ENCODE results near the gene RFK.
"Not testable (repeated sequence)": the region's sequence is repeated elsewhere in the genome, so short reads cannot be mapped to it uniquely, and the experiment has no call there.

RFK gene

GRCh38 chr9:76394195-76394959, at the start of gene RFK:
RFK (minus strand) TSS chr9:76394426; CDS start chr9:76394171, 255 bp downstream.
- peak; percentile 52 for DNase-seq

DNA sequence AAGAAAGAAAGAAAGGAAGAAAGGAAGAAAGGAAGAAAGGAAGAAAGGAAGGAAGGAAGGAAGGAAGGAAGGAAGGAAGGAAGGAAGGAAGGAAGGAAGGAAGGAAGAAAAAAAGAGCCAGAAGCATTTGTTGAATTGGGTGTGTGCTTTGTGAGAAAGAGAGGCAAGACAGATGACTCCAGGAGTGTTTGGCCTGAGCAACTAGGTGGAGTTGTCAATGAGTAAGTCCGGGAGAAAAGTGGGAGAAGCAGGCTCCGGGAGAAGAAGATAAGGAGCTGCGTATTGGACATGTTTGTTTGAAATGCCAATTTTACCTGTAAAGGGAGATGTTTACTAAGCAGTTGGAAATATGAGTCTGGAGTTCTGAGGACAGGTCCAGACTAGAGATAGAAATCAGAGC, 49.7 kb upstream of the RFK start:
- no peak for DNase-seq

GRCh38 chr9:76441551-76442322, 47.5 kb upstream of the RFK start:
- no peak for DNase-seq

DNA sequence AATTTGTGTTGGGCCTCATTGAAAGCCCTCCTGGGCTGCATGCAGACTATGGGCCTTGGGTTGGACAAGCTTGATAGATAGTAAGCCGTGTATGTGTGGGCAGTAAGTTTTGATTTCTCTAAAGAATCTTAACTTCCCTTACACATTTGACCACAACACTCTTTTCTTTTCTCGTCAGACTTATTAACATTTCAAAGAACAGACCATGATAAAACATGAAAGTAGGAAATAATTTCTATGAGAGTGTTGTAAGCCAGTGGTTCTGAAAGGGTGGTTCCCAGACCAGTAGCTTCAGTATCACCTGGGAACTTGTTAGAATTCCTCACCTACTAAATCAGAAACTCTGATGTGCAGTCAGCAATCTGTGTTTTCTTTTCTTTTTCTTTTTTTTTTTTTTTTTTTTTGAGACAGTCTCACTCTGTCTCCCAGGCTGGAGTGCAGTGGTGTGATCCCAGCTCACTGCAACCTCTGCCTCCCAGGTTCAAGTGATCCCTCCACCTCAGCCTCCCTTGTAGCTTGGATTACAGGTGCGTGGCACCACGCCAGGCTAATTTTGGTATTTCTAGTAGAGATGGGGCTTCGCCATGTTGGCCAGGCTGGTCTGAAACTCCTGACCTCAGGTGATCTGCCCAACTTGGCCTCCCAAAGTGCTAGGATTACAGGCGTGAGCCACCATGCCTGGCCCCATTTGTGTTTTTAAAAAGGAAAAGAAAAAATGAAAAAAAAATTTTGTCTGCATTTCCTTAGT, 44.8 kb upstream of the RFK start:
- DNase-seq, result no peak

GRCh38 chr9:76437017-76437699, 42.9 kb upstream of the RFK start:
- DNase-seq, result not testable (repeated sequence)

GRCh38 chr9:76434897-76435296, 40.7 kb upstream of the RFK start:
- DNase-seq, result not testable (repeated sequence)

DNA sequence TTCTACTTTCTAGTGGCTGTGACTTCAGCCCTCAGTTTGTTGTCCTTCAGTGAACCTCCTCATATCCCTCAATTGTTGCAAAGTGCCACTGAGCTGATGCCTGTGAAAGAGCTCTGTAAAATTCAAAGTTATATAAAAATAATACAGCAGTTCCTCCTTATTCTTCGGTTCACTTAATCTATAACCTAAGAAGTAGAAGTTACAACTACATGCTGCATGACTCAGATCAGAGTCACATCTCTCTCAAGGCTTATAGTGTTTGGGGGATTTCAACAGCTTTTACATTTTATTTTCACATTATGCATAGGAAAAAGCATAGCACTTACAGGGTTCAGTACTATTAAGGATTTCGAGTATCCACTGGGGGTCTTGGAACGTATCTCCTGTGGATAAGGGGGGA, 39.6 kb upstream of the RFK start:
- DNase-seq, result no peak

- DNase-seq, result no peak
Observed at GRCh38 chr9:76433406-76433805, 39.2 kb upstream of the RFK start.

DNA sequence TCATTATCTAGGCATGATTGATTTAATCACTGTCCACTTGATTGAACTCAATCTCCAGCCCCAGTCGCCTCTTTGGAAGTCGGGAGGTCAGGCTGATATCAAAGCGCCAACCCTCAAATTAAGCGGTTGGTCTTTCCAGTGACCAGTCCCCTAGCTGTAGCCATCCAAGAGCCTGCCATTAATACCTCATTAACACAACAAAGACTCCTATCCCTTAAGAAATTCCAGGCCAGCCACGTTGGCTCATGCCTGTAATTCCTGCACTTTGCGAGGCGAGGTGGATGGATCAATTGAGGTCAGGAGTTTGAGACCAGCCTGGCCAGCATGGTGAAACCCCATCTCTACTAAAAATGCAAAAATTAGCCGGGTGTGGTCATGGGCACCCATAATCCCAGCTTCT, 37.4 kb upstream of the RFK start:
- no peak for DNase-seq

GRCh38 chr9:76426807-76427419, 32.7 kb upstream of the RFK start:
- DNase-seq, result no peak

DNA sequence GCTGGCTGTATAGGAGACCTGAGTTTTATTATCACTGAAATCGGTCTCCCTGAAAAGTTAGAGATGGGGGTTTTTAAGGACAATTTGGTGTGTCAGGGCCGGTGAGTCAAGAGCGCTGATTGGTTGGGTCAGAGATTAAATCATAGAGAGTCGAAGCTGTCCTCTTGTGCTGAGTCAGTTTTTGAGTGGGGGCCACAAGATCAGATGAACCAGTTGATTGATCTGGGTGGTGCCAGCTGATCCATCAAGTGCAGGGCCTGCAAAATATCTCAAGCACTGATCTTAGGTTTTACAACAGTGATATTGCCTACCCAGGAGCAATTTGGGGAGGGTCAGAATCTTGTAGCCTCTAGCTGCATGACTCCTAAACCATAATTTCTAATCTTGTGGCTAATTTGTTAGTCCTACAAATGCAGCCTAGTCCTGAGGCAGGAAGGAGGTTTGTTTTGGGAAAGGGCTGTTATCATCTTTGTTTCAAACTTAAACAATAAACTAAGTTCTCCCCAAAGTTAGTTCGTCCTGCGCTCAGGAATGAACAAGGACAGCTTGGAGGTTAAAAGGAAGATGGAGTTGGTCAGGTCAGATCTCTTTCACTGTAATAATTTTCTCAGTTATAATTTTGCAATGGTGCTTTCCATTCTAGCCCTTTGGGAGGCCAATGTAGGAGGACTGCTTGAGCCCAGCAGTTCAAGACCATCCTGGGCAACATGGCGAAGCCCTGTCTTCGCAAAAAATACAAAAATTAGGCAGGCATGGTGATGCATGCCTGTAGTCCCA, 31.6 kb upstream of the RFK start:
- no peak for DNase-seq

GRCh38 chr9:76424491-76424890, 30.3 kb upstream of the RFK start:
- no peak for DNase-seq

- DNase-seq, result no peak
Observed at GRCh38 chr9:76423216-76424177, 29.3 kb upstream of the RFK start.

- no peak for DNase-seq
Observed at GRCh38 chr9:76419782-76420380, 25.7 kb upstream of the RFK start.

- no peak for DNase-seq
Observed at GRCh38 chr9:76417394-76417793, 23.2 kb upstream of the RFK start.

DNA sequence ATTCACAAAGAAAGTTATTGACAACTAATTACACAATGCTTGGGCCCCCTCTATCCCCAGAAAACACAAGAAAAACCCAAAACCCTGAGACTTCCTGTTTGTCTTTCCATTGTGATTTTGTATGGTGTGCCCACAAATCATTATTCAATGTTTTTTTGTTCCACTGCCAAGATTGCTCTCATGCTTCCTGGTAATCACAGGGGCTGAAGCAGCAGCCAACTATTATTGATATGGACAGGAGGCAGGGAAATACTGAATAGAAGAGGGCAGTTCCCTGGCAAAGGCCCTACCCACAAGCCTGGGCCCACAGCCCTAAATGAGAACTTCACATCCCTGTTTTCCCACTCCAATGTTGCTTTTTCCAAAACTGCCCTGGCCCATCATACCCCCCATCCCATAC, 21.5 kb upstream of the RFK start:
- no peak for DNase-seq

GRCh38 chr9:76415154-76415553, 20.9 kb upstream of the RFK start:
- no peak for DNase-seq

- no peak for DNase-seq
Observed at GRCh38 chr9:76414661-76415060, 20.4 kb upstream of the RFK start.

- no peak for DNase-seq
Observed at GRCh38 chr9:76413658-76414057, 19.4 kb upstream of the RFK start.

DNA sequence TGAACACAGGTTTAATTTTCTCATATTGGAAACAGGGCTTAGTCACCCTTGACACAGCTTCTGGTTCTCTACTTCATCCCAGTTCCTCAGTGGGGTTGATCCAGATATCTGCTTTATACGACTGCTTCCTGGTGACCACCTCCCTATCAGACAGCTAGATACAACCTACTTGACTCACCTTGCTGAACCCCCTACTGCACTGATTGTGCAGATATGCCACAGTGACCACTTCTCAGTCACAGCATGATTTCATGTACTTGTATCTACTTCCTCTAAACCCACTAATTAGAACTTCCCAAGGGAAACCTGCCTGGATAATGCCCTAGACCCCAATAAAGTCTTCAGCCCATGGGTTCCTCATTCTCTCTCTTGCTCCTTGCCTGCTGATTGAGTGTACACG, 18.4 kb upstream of the RFK start:
- no peak for DNase-seq
